DMS153 (cell line): ENCODE results near the gene MRPS30.
"Not testable (repeated sequence)": the region's sequence is repeated elsewhere in the genome, so short reads cannot be mapped to it uniquely, and the experiment has no call there.

Experiments
- DNase-seq: peaks from one replicate; lab custom pipeline; 2025; lab: John Stamatoyannopoulos, UW

The MRPS30 gene

GRCh38 chr5:44808435-44809214, at the start of gene MRPS30:
TSS of gene MRPS30 (plus strand) at chr5:44808947. CDS start at chr5:44808963, 16 bp downstream.
- peak; percentile 100 for DNase-seq

GRCh38 chr5:44769200-44769876, 39.4 kb upstream of the MRPS30 start:
- DNase-seq, result no peak

- DNase-seq, result no peak
These were observed 38.9 kb upstream of the MRPS30 start for GRCh38 chr5:44769877-44770209.

DNA sequence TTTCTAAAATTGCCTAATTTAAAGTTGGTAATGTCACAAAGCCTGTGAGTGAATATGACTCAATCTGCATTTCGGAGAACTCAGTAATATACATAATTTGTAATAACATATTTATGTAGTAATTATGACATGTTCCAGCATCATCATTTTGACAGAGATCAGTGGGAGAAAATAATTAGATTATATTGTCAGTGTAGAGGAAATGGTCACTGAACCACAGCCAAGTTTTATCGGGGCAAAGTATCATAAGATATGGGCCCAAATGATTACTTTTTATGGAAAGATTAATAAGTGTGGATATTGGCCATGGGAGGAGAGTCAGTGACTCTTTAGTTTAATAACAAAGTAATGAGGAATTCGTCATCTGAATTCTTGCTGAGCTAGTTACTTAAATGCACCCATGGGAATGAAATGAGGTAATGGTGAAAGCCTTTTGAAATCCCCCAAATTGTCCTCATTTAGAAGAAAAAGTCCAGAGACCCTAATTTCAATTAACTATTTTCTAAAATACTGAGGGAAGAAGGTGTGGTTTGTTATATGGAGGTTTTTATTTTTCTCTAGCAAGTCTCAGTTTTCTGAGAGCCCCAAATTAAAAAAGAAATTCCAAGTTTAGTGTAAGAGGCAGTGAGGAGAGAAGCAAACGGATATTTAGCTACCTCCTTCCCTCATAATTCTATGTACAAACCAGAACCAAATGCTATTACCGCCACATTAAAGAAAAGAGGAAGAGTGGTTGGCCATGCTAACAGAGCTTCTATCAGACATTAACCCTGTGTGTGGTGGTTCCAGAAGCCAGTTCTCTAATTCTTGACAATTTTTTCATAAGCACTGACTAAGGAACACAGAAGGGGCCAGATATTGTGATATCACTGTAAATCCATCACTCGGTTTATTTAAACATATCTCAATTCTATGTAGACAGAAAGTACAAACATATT, 37.7 kb upstream of the MRPS30 start:
- DNase-seq, result no peak

DNA sequence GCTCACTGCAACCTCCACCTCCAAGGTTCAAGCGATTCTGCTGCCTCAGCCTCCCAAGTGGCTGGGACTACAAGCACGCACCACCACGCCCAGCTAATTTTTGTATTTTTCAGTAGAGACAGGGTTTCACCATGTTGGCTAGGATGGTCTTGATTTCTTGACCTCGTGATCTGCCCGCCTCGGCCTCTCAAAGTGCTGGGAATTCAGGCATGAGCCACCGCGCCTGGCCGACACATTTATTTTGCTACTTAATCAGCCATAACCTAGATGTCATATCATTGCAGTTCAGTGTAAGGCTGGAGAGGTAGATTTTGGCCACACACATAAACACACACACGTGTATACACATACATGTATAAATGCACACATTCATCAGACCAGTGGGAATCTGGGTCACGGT, 36.4 kb upstream of the MRPS30 start:
- not testable (repeated sequence) for DNase-seq

DNA sequence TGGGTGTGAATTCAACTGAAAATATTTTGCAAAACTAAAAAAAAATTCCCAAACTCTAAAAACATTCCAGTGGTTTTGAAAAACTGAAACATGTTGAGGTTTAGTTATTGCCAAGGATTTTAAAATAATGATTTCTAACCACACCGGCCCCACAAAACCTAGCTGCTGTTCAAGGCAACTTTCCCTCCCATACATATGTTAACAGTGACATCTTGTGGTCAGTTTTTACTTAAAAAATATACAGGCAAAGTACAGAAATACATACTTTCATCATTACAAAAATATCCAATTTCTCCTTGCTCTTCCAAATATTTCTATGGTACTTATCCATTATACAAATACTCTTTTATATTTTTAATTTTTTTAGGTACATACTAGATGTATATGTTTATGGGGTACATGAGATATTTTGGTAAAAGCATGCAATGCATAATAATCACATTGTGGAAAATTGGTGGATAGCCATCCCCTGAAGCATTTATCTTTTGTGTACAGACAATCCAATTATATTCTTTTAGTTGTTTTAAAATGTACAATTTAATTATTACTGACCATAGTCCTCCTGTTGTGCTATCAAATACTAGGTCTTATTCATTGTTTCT, 34.4 kb upstream of the MRPS30 start:
- peak; percentile 6 for DNase-seq

GRCh38 chr5:44779167-44779566, 29.6 kb upstream of the MRPS30 start:
- no peak for DNase-seq

DNA sequence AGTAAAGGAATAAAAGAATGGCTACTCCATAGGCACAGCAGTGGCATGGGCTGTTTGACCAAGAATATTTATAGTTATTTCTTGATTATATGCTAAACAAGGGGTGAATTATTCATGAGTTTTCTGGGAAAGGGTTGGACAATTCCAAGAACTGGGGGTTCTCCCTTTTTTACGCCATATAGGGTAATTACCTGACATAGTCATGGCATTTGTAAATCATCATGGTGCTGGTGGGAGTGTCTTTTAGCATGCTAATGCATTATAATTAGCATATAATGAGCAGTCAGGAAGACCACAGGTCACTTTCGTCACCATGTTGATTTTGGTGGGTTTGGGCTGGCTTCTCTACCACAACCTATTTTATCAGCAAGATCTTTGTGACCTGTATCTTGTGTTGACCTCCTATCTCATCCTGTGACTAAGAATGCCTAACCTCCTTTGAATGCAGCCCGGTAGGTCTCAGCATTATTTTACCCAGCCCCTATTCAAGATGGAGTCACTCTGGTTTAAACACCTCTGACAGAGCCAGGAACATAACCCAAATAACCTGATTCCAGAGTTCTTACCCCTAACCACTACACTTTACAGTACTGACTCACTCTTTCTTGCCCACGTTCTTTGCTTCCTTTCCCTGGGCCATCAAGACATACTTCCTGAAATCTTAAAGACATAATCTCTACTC, 25.0 kb upstream of the MRPS30 start:
- DNase-seq, result no peak

GRCh38 chr5:44787731-44788130, 21.0 kb upstream of the MRPS30 start:
- no peak for DNase-seq

DNA sequence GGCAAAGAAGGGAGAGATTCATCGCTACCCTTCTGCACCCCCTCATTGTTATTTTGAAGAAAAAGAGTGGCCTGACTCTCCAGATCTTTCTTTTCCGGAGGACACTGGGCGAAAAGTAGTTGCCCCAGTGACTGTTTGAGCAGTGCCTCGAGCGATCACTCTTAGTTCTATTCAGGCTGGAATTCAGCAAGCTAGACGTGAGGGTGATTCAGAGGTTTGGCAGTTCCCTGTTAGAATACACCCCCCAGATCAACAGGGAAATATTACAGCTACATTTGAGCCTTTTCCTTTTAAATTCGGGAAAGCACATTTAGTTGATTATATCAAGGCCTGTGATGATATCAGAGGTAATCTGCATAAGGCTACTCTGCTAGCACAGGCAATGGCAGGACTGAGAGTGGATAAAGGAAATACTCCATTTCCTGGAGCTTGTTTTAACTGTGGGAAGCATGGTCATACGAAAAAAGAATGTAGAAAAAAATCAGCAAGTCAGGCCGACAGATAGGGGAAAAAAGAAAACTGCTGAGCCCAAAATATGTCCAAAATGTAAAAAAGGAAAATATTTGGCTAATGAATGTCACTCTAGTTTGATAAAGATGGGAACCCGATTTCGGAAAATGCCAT, 19.3 kb upstream of the MRPS30 start:
- not testable (repeated sequence) for DNase-seq

GRCh38 chr5:44792031-44792673, 16.6 kb upstream of the MRPS30 start:
- DNase-seq, result not testable (repeated sequence)

DNA sequence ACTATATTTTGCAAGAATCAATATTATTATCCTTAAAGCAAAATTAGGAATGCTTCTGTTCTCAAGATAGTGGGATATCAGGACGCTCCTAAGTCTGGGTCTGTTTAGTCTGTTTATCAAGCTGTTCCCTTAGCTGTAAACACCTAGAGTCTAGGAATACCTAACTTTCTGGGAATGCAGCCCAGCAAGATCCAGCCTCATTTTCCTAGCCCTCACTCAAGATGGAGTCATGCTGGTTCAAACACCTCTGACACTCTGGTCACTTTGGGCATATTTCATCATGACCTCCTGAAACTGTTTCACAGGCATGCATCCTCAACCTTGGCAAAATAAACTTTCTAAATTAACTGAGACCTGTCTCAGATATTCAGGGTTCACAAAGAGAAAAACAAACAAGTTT, 14.4 kb upstream of the MRPS30 start:
- no peak for DNase-seq

- no peak for DNase-seq
These were observed 13.3 kb upstream of the MRPS30 start for GRCh38 chr5:44795496-44795895.

- DNase-seq, result no peak
These were observed 10.9 kb upstream of the MRPS30 start for GRCh38 chr5:44797841-44798240.

GRCh38 chr5:44801992-44802391, 6.8 kb upstream of the MRPS30 start:
- DNase-seq, result no peak

- DNase-seq, result no peak
These were observed 2.1 kb upstream of the MRPS30 start for GRCh38 chr5:44806608-44807007.

DNA sequence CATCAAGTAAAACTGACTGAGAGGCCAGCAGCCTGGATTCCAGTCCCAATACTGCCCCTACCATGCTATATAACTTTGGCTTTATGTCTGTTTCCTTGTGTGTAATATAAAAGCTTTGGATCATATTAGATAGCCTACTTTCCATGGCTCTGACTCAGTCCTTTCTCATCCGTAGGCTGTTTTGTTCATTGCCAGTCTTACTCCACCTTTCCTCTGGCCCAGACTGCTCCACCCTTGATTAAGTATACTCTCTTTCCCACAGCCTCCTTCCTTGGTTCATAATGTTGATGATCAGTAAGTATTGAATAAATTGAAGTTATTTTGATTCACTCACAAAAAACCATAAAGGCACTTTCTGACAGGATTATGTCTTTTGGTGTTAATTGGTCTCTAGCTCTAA, 1.5 kb upstream of the MRPS30 start:
- no peak for DNase-seq

GRCh38 chr5:44809215-44809955, 638 bp downstream of the MRPS30 start:
- DNase-seq, result no peak

DNA sequence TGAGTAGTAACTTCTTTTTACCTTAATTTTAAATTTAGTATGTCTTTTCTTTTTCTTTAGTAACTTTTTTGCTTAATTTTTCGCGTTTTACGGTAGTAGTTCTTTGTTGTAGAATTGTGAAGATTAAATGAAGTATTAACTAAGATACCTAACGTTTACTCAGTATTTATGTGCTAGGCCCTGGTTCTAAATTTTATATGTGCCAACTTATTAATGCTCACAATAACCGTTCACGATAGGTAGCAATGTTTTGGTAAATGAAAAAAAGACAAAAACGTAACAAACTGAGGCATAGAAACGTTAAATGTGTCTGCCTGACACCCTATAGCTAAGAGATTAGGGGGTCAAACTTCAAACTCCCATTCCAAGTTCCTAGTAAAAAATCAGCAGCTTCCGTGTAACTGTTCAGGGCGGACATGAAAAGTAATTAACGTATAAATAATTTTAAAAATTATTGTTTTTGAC, 1.2 kb downstream of the MRPS30 start:
- DNase-seq, result no peak

GRCh38 chr5:44814761-44815160, 6.0 kb downstream of the MRPS30 start:
- DNase-seq, result no peak
